GM12878 (cell line): ENCODE data around the gene CD2. TPM values are rescaled to one million over a fixed set of nuclear protein-coding genes. Genes with fewer than 3 reads are reported as not detected.

ENCODE experiments used
- ATAC-seq: fragments of 200-7000 bp; cut with Tn5 transposase; 3 replicates; pipeline ENCODE4 v1.9.1; 2020; ENCODE audit warnings: mild to moderate bottlenecking, moderate library complexity
- BruUV-seq: library from RNA; stranded (reverse); fragments of 400-500 nt; replicated peaks from 2 replicates; lab custom pipeline; 2021; lab: Mats Ljungman, UMichigan
- CTCF ChIA-PET: fragments of 300-600 bp; sonication (Branson Sonifier 250); formaldehyde crosslinking; extraction: SDS; loops from one replicate; lab custom pipeline; 2021; ENCODE audit warnings: inconsistent platforms; lab: Yijun Ruan, JAX
- POLR2A ChIA-PET: fragments of 350-600 bp; formaldehyde crosslinking; extraction: SDS; loops from one replicate; lab custom pipeline; 2021; ENCODE audit warnings: inconsistent platforms; lab: Charles Lee
- RAD21 ChIA-PET: fragments of 300-600 bp; sonication (Branson Sonifier 250); formaldehyde crosslinking; loops from one replicate; lab custom pipeline; 2023; ENCODE audit warnings: antibody characterized with exemption; ENCODE audit not compliant: unreplicated experiment; lab: Charles Lee
- SMC1A ChIA-PET: fragments of 300-600 bp; sonication (Branson Sonifier 250); formaldehyde crosslinking; loops from one replicate; lab custom pipeline; 2023; ENCODE audit not compliant: unreplicated experiment, uncharacterized antibody; lab: Charles Lee
- DNase-seq: peaks from one replicate; pipeline ENCODE4 v3.0.0-alpha.2; 2011; ENCODE audit warnings: low read depth, low spot score
- FAIRE-seq: peaks from 3 replicates; lab custom pipeline; 2011; peaks lifted over from hg19 to GRCh38; lab: Jason Lieb, UNC
- H2AFZ ChIP-seq: 2 replicates; pipeline ENCODE4 v1.6.0; 2011; ENCODE audit warnings: low read depth, low read length, control low read depth; ENCODE audit not compliant: control insufficient read depth
- H3K27ac ChIP-seq: 2 replicates; pipeline ENCODE4 v1.5.1; 2011; ENCODE audit warnings: control low read depth; ENCODE audit not compliant: control insufficient read depth, insufficient read depth
- H3K27me3 ChIP-seq, 2 experiments: replicated peaks in 1 of 2; 2 replicates each; pipeline versions ENCODE4 v1.6.0 to v1.6.1; 2011; ENCODE audit warnings: low read length in 1 of 2; ENCODE audit not compliant: control insufficient read depth in 2 of 2, insufficient read depth in 2 of 2
- H3K36me3 ChIP-seq, 2 experiments: 2 replicates each; pipeline ENCODE4 v1.5.1; 2011; ENCODE audit warnings: low read length in 1 of 2; ENCODE audit not compliant: control insufficient read depth in 2 of 2, insufficient read depth in 2 of 2
- H3K4me1 ChIP-seq: 2 replicates; pipeline ENCODE4 v1.6.1; 2011; ENCODE audit warnings: mild to moderate bottlenecking, low read length, moderate library complexity, mixed read lengths; ENCODE audit not compliant: control insufficient read depth, insufficient read depth
- H3K4me2 ChIP-seq: 2 replicates; pipeline ENCODE4 v1.6.0; 2011; ENCODE audit warnings: control low read depth; ENCODE audit not compliant: control insufficient read depth, insufficient read depth
- H3K4me3 ChIP-seq: fragments of 200-600 bp; sonication (generic); 2 replicates; pipeline ENCODE4 v1.5.1; 2016
- H3K79me2 ChIP-seq: 2 replicates; pipeline ENCODE4 v1.6.0; 2011; ENCODE audit warnings: low read length; ENCODE audit not compliant: control insufficient read depth, insufficient read depth
- H3K9ac ChIP-seq: 2 replicates; pipeline ENCODE4 v1.8.0; 2011; ENCODE audit warnings: low read length, control low read depth, mixed read lengths; ENCODE audit not compliant: control insufficient read depth, insufficient read depth
- H3K9me3 ChIP-seq: replicated peaks from 3 replicates; pipeline ENCODE4 v1.5.1; 2011; ENCODE audit warnings: mild to moderate bottlenecking, low read length; ENCODE audit not compliant: control insufficient read depth, insufficient read depth
- H4K20me1 ChIP-seq: 2 replicates; pipeline ENCODE4 v1.6.0; 2011; ENCODE audit not compliant: control insufficient read depth, insufficient read depth
- CHD2 ChIP-seq: IDR thresholded peaks from 2 replicates; pipeline ENCODE4 v1.6.1; 2011; ENCODE audit warnings: low read depth, low read length, improper control_type of control experiment, borderline replicate concordance
- CUX1 ChIP-seq: IDR thresholded peaks from 2 replicates; pipeline ENCODE4 v1.6.1; 2012; ENCODE audit warnings: improper control_type of control experiment, low read depth, low read length; ENCODE audit not compliant: insufficient replicate concordance
- GABPA ChIP-seq: IDR thresholded peaks from 2 replicates; pipeline ENCODE4 v1.6.1; 2014; ENCODE audit warnings: antibody characterized with exemption, low read depth, mild to moderate bottlenecking, inconsistent platforms
- IRF3 ChIP-seq: fragments of 450-650 bp; IDR thresholded peaks from 2 replicates; pipeline ENCODE4 v1.6.1; 2014; ENCODE audit warnings: mild to moderate bottlenecking
- RB1 ChIP-seq: fragments of 450-650 bp; formaldehyde crosslinking; IDR thresholded peaks from 2 replicates; pipeline ENCODE4 v1.6.1; 2017; ENCODE audit warnings: mild to moderate bottlenecking, borderline replicate concordance
- TBL1XR1 ChIP-seq: IDR thresholded peaks from 2 replicates; pipeline ENCODE4 v1.6.1; 2012; ENCODE audit warnings: low read depth, low read length, improper control_type of control experiment
- ZBTB11 ChIP-seq: fragments of 450-650 bp; formaldehyde crosslinking; IDR thresholded peaks from 2 replicates; pipeline ENCODE4 v1.5.0; 2022; ENCODE audit warnings: mild to moderate bottlenecking, missing genetic modification characterization
- ZNF384 ChIP-seq: IDR thresholded peaks from 2 replicates; pipeline ENCODE4 v1.6.1; 2012; ENCODE audit warnings: low read depth, mild to moderate bottlenecking, low read length, improper control_type of control experiment, borderline replicate concordance
- ZSCAN29 ChIP-seq: fragments of 450-650 bp; IDR thresholded peaks from 2 replicates; pipeline ENCODE4 v1.6.1; 2017; ENCODE audit warnings: mild to moderate bottlenecking, moderate library complexity
- WGBS: methylation state at CpG from one replicate; pipeline ENCODE4 v1.1.6; 2016; ENCODE audit warnings: low lambda C conversion rate; ENCODE audit not compliant: insufficient replicate concordance, insufficient coverage; ENCODE audit errors: missing lambda C conversion rate; 5-methylcytosine and 5-hydroxymethylcytosine counted together
- in situ Hi-C: fragments of 300-500 bp; cut with MboI; formaldehyde crosslinking; loops from 9 replicates; pipeline ENCODE4 v1.14.3; 2018; ENCODE audit warnings: mixed read lengths
- intact Hi-C: fragments of 100-400 bp; cut with micrococcal nuclease; formaldehyde crosslinking; loops from one replicate; pipeline ENCODE4 v1.14.2; 2022; ENCODE audit not compliant: unreplicated experiment
- polyA plus RNA-seq, 11 experiments: library from polyadenylated mRNA; depleted of rRNA in 4 of 11; unstranded in 6 of 11; stranded (reverse) in 5 of 11; fragments of >200 nt; fragmentation: Nextera tagmentation in 4 of 11; fragmentation: Illumina TruSeq in 1 of 11; extraction: Ambion mirVana in 4 of 11; extraction: Trizol in 1 of 11; gene quantifications; 1 replicate in 1 of 11; 2 replicates in 10 of 11; pipeline versions ENCODE4 v1.2.1 to v1.2.3, GENCODE V29; 2011 to 2016; ENCODE audit warnings: inconsistent platforms in 2 of 11, missing spikeins in 2 of 11, low read depth in 1 of 11
- total RNA-seq, 4 experiments: library from RNA; depleted of rRNA in 3 of 4; stranded (reverse); fragments of >200 nt in 3 of 4; fragmentation: Illumina TruSeq in 1 of 4; extraction: Trizol in 1 of 4; gene quantifications; 2 replicates each; pipeline versions ENCODE4 v1.2.1 to v1.2.3, GENCODE V29; 2013 to 2021

The CD2 gene
- total and polyA plus RNA-seq, 10 of the 15 experiments (the other 5 are each of a cell fraction or from before 2014, with no cell fraction given), result 0.15 to 4.3 (median 2.8) TPM

- no peak for TF ChIP-seq IRF3
- no peak for TF ChIP-seq GABPA
- peak; percentile 33; the same call in 1 of the 2 replicates for TF ChIP-seq ZNF384
These were observed 16.3 kb upstream of the CD2 start (continued) for GRCh38 chr1:116737855-116738321.

GRCh38 chr1:116738673-116739370 lies 15.4 kb upstream of the CD2 start:
- ATAC-seq, result peak; percentile 81
- peak; percentile 50; the same call in 1 of the 2 replicates for TF ChIP-seq CHD2
- TF ChIP-seq ZBTB11 (CRISPR knock-in tag), result no peak
- TF ChIP-seq TBL1XR1, result no peak
- no peak for TF ChIP-seq ZSCAN29
- peak; percentile 61; the same call in 1 of the 2 replicates for TF ChIP-seq GABPA
- TF ChIP-seq CUX1, result peak; percentile 59
- TF ChIP-seq RB1, result no peak

More at GRCh38 chr1:116738673-116739370, 15.4 kb upstream of the CD2 start:
- peaks cover 22% of the 10 kb centered on the region; the same call in 2 of the 3 replicates for H3K9me3 ChIP-seq
- H3K27me3 ChIP-seq, result no peaks in the 10 kb centered on the region
- ChIA-PET SMC1A (interaction anchor here (0.7 to 8.0 kb wide), 46 partner anchors 9 to 332 kb away, joined by 3 to 224 read pairs (median 9); partner anchors contain the start of genes CD101, CD2 and TTF2), CTCF (interaction anchor here (0.6 to 7.6 kb wide), 35 partner anchors 8 to 600 kb away, joined by 3 to 126 read pairs (median 9); partner anchors contain the start of gene TTF2), POLR2A (interaction anchor here (0.8 to 6.1 kb wide), 23 partner anchors 16 to 323 kb away, joined by 3 to 45 read pairs (median 4); partner anchors contain the start of genes CD2 and TTF2), RAD21 (interaction anchor here (0.9 to 7.3 kb wide), 41 partner anchors 12 to 390 kb away, joined by 3 to 176 read pairs (median 9); partner anchors contain the start of genes CD101, CD2 and TTF2)
- DNase-seq (peak; percentile 91), FAIRE-seq (peak; percentile 89)
- in situ Hi-C loops, result loop anchor here (5.0 kb wide), 2 partner anchors 83 to 313 kb away; no protein-coding TSS in a partner anchor
- no peaks in the 10 kb centered on the region for H3K79me2 ChIP-seq
- peak overlapping the region; percentile 97 for H3K27ac ChIP-seq
- H2AFZ ChIP-seq, result peak overlapping the region; percentile 72
- intact Hi-C loops, result loop anchor here (1.0 to 2.0 kb wide), 3 partner anchors 24 to 88 kb away; no protein-coding TSS in a partner anchor
- no peak overlapping the region for H3K4me3 ChIP-seq
- H3K4me2 ChIP-seq, result peak overlapping the region; percentile 79
- 28% methylated on average over 9 of the region's 9 CpGs for WGBS
- H4K20me1 ChIP-seq, result no peaks in the 10 kb centered on the region
- no TSS peak for BruUV-seq
- H3K4me1 ChIP-seq, result peaks cover 39% of the 10 kb centered on the region
- H3K36me3 ChIP-seq, result no peaks in the 10 kb centered on the region
- peak overlapping the region; percentile 59 for H3K9ac ChIP-seq
